Measurements from ENCODE around the gene GPD1L. TPM values are rescaled to one million over a fixed set of nuclear protein-coding genes. Genes with fewer than 3 reads are reported as not detected.

GPD1L gene
- total and polyA plus RNA-seq, 7 experiments from 2014 or later: 10.6 to 23.8 (median 21.0) TPM

GRCh38 chr3:32086464-32086863, 20.0 kb upstream of the GPD1L start:
- ATAC-seq (no peak), DNase-seq (no peak)
- ChIA-PET POLR2A (no interaction called here), CTCF (no interaction called here)
- peaks cover 0 to 12% (median 9%) of the 10 kb centered on the region in 5 donors for H3K36me3 Mint-ChIP-seq
- H3K27ac Mint-ChIP-seq: no peak overlapping the region
- H3K4me1 ChIP-seq (ENCODE audit: control insufficient read depth in 2 of 2, insufficient read depth in 2 of 2, low read length in 2 of 2): peaks cover 0 to 6% of the 10 kb centered on the region in 2 donors
- peaks cover 0 to 29% (median 7%) of the 10 kb centered on the region in 11 donors for H3K9me3 Mint-ChIP-seq
- no peaks in the 10 kb centered on the region for H3K9me3 ChIP-seq (ENCODE audit: control insufficient read depth in 2 of 3, low read length in 3 of 3)
- H3K4me3 Mint-ChIP-seq: no peak overlapping the region
- H3K27ac ChIP-seq (ENCODE audit: low read depth, low read length): no peak overlapping the region
- no peak overlapping the region for H3K4me3 ChIP-seq (ENCODE audit: low read length)
- intact Hi-C loops (cut with micrococcal nuclease): no loop called here
- no peaks in the 10 kb centered on the region for H3K36me3 ChIP-seq (ENCODE audit: control insufficient read depth in 2 of 3, insufficient read depth in 3 of 3, low read length in 3 of 3)
- no peaks in the 10 kb centered on the region for H3K27me3 ChIP-seq (ENCODE audit: control insufficient read depth in 2 of 2, insufficient read depth in 2 of 2, low read length in 2 of 2)
- H3K27me3 Mint-ChIP-seq: peaks cover 0 to 56% (median 5%) of the 10 kb centered on the region in 5 donors
- H3K4me1 Mint-ChIP-seq: peaks cover 0 to 9% (median 9%) of the 10 kb centered on the region in 7 donors

- Histone ChIP-seq H3K4me1 (ENCODE audit: control insufficient read depth in 2 of 2, insufficient read depth in 2 of 2, low read length in 2 of 2) (peaks cover 0 to 9% of the 10 kb centered on the region in 2 donors), H3K4me3 (ENCODE audit: low read length) (no peak overlapping the region), H3K9me3 (ENCODE audit: control insufficient read depth in 2 of 3, low read length in 3 of 3) (no peaks in the 10 kb centered on the region), H3K27ac (ENCODE audit: low read depth, low read length) (no peak overlapping the region), H3K36me3 (ENCODE audit: control insufficient read depth in 2 of 3, insufficient read depth in 3 of 3, low read length in 3 of 3) (no peaks in the 10 kb centered on the region), H3K27me3 (ENCODE audit: control insufficient read depth in 2 of 2, insufficient read depth in 2 of 2, low read length in 2 of 2) (no peaks in the 10 kb centered on the region)
- H3K27ac Mint-ChIP-seq: no peak overlapping the region
- H3K4me1 Mint-ChIP-seq: peaks cover 0 to 21% (median 17%) of the 10 kb centered on the region in 7 donors
- POLR2A ChIA-PET: no interaction called here
- peaks cover 7 to 55% (median 10%) of the 10 kb centered on the region in 5 donors for H3K27me3 Mint-ChIP-seq
- H3K4me3 Mint-ChIP-seq: no peak overlapping the region
- peaks cover 0 to 12% (median 8%) of the 10 kb centered on the region in 5 donors for H3K36me3 Mint-ChIP-seq
- DNase-seq: no peak
- no peak for ATAC-seq
- intact Hi-C loops (cut with micrococcal nuclease): no loop called here
- peaks cover 0 to 25% (median 10%) of the 10 kb centered on the region in 11 donors for H3K9me3 Mint-ChIP-seq
- CTCF ChIA-PET: no interaction called here
These were observed 16.9 kb upstream of the GPD1L start for GRCh38 chr3:32089476-32089875.

DNA sequence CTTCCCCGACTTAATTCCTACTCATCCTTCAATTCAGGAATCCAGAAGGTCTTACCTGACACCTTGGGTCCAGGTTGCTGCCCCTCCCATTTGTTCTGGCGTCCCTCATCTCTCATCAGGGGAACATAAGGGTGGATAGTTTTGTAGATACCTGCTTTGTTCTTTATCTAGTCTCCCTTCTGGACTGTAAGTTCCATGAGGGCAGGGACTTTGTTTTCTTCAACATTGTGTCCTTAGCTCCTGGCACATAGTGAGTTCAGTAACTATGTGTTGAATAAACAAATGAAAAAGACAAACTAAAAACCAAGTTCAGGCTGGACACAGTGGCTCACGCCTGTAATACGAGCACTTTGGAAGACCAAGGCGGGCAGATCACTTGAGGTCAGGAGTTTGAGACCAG, 13.2 kb upstream of the GPD1L start:
- POLR2A ChIA-PET: no interaction called here
- no peak overlapping the region for H3K4me3 ChIP-seq (ENCODE audit: low read length)
- CTCF ChIA-PET: no interaction called here

GRCh38 chr3:32095431-32095830, 11.0 kb upstream of the GPD1L start:
- Histone ChIP-seq H3K27me3 (ENCODE audit: control insufficient read depth in 2 of 2, insufficient read depth in 2 of 2, low read length in 2 of 2) (no peaks in the 10 kb centered on the region), H3K36me3 (ENCODE audit: control insufficient read depth in 2 of 3, insufficient read depth in 3 of 3, low read length in 3 of 3) (no peaks in the 10 kb centered on the region), H3K9me3 (ENCODE audit: control insufficient read depth in 2 of 3, low read length in 3 of 3) (peaks cover 0 to 2% (median 0%) of the 10 kb centered on the region in 3 experiments), H3K27ac (ENCODE audit: low read depth, low read length) (no peak overlapping the region), H3K4me1 (ENCODE audit: control insufficient read depth in 2 of 2, insufficient read depth in 2 of 2, low read length in 2 of 2) (peaks cover 0 to 9% of the 10 kb centered on the region in 2 donors), H3K4me3 (ENCODE audit: low read length) (no peak overlapping the region)
- peaks cover 7 to 48% (median 10%) of the 10 kb centered on the region in 5 donors for H3K27me3 Mint-ChIP-seq
- peaks cover 0 to 13% (median 7%) of the 10 kb centered on the region in 5 donors for H3K36me3 Mint-ChIP-seq
- peaks cover 5 to 25% (median 18%) of the 10 kb centered on the region in 7 donors for H3K4me1 Mint-ChIP-seq
- ATAC-seq: no peak
- intact Hi-C loops (cut with micrococcal nuclease): no loop called here
- no peak overlapping the region for H3K4me3 Mint-ChIP-seq
- H3K27ac Mint-ChIP-seq: no peak overlapping the region
- CTCF ChIA-PET: no interaction called here
- POLR2A ChIA-PET: no interaction called here
- DNase-seq: no peak
- H3K9me3 Mint-ChIP-seq: peaks cover 0 to 13% (median 0%) of the 10 kb centered on the region in 11 donors

More for the DNA sequence above, 13.2 kb upstream of the GPD1L start:
- H3K4me1 ChIP-seq (ENCODE audit: control insufficient read depth in 2 of 2, insufficient read depth in 2 of 2, low read length in 2 of 2): peaks cover 0 to 9% of the 10 kb centered on the region in 2 donors
- no peaks in the 10 kb centered on the region for H3K9me3 ChIP-seq (ENCODE audit: control insufficient read depth in 2 of 3, low read length in 3 of 3)
- Mint-ChIP-seq H3K36me3 (peaks cover 4 to 12% (median 4%) of the 10 kb centered on the region in 5 donors), H3K9me3 (peaks cover 0 to 19% (median 4%) of the 10 kb centered on the region in 11 donors), H3K27me3 (peaks cover 7 to 59% (median 10%) of the 10 kb centered on the region in 5 donors), H3K27ac (no peak overlapping the region), H3K4me1 (peaks cover 0 to 21% (median 18%) of the 10 kb centered on the region in 7 donors), H3K4me3 (no peak overlapping the region)
- H3K27ac ChIP-seq (ENCODE audit: low read depth, low read length): no peak overlapping the region
- ATAC-seq (no peak), DNase-seq (no peak)
- no peaks in the 10 kb centered on the region for H3K36me3 ChIP-seq (ENCODE audit: control insufficient read depth in 2 of 3, insufficient read depth in 3 of 3, low read length in 3 of 3)
- no peaks in the 10 kb centered on the region for H3K27me3 ChIP-seq (ENCODE audit: control insufficient read depth in 2 of 2, insufficient read depth in 2 of 2, low read length in 2 of 2)
- intact Hi-C loops (cut with micrococcal nuclease): no loop called here

DNA sequence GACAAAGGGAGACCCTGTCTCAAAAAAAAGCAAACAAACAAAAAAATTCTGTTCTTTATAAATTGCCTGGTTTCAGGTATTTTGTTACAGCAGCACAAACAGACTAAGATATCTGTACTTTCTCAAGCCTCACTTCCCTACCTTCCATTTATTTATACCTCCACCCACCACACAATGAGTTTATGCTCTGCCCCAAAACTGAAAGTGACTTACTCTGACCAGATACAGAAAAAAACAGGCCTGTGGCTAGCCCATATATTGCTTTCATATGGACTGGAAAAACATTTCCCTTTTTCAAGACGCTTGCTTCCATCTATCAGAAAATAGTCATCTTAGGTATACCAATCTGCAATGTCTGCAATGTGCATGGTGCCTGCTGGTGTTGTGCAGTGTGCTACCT, 8.7 kb upstream of the GPD1L start:
- H3K4me3 ChIP-seq (ENCODE audit: low read length): no peak overlapping the region
- intact Hi-C loops (cut with micrococcal nuclease): no loop called here
- ATAC-seq (no peak), DNase-seq (no peak)
- H3K27ac ChIP-seq (ENCODE audit: low read depth, low read length): no peak overlapping the region
- H3K36me3 ChIP-seq (ENCODE audit: control insufficient read depth in 2 of 3, insufficient read depth in 3 of 3, low read length in 3 of 3): no peaks in the 10 kb centered on the region
- CTCF ChIA-PET: no interaction called here
- H3K27me3 ChIP-seq (ENCODE audit: control insufficient read depth in 2 of 2, insufficient read depth in 2 of 2, low read length in 2 of 2): no peaks in the 10 kb centered on the region
- Mint-ChIP-seq H3K27me3 (peaks cover 0 to 37% (median 6%) of the 10 kb centered on the region in 5 donors), H3K9me3 (peaks cover 0 to 27% (median 9%) of the 10 kb centered on the region in 11 donors), H3K27ac (peak overlapping the region in 1 of 9 donors; percentile 21), H3K4me1 (peaks cover 0 to 8% (median 5%) of the 10 kb centered on the region in 7 donors), H3K4me3 (no peak overlapping the region), H3K36me3 (peaks cover 0 to 22% (median 7%) of the 10 kb centered on the region in 5 donors)
- H3K4me1 ChIP-seq (ENCODE audit: control insufficient read depth in 2 of 2, insufficient read depth in 2 of 2, low read length in 2 of 2): no peaks in the 10 kb centered on the region
- POLR2A ChIA-PET: no interaction called here
- H3K9me3 ChIP-seq (ENCODE audit: control insufficient read depth in 2 of 3, low read length in 3 of 3): peaks cover 0 to 11% (median 0%) of the 10 kb centered on the region in 3 experiments

DNA sequence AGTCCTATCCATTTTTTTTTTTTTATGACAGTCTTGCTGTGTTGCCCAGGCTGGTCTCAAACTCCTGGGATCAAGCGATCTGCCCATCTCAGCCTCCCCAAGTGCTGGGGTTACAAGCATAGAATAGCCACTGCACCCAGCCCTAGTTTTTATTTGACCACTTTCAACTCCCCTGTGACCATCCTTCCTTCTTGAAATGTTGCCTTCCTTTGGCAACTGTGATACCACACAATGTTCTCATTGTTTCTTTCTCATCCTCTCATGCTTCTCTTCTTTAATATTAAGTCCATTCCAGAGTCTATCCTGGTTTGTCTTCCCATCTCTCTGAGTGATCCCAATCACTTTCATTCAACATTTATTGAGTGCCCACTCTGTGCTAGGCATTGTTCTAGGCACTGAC, 7.9 kb upstream of the GPD1L start:
- Mint-ChIP-seq H3K4me1 (peaks cover 0 to 8% (median 4%) of the 10 kb centered on the region in 7 donors), H3K9me3 (peaks cover 0 to 24% (median 8%) of the 10 kb centered on the region in 11 donors), H3K27ac (no peak overlapping the region), H3K27me3 (peaks cover 0 to 30% (median 0%) of the 10 kb centered on the region in 5 donors), H3K36me3 (peaks cover 0 to 22% (median 7%) of the 10 kb centered on the region in 5 donors), H3K4me3 (no peak overlapping the region)
- Histone ChIP-seq H3K27ac (ENCODE audit: low read depth, low read length) (no peak overlapping the region), H3K9me3 (ENCODE audit: control insufficient read depth in 2 of 3, low read length in 3 of 3) (peaks cover 0 to 11% (median 0%) of the 10 kb centered on the region in 3 experiments), H3K4me3 (ENCODE audit: low read length) (no peak overlapping the region), H3K4me1 (ENCODE audit: control insufficient read depth in 2 of 2, insufficient read depth in 2 of 2, low read length in 2 of 2) (no peaks in the 10 kb centered on the region), H3K27me3 (ENCODE audit: control insufficient read depth in 2 of 2, insufficient read depth in 2 of 2, low read length in 2 of 2) (no peaks in the 10 kb centered on the region), H3K36me3 (ENCODE audit: control insufficient read depth in 2 of 3, insufficient read depth in 3 of 3, low read length in 3 of 3) (no peaks in the 10 kb centered on the region)
- CTCF ChIA-PET: no interaction called here
- intact Hi-C loops (cut with micrococcal nuclease): no loop called here
- ATAC-seq (no peak), DNase-seq (no peak)
- POLR2A ChIA-PET: no interaction called here

DNA sequence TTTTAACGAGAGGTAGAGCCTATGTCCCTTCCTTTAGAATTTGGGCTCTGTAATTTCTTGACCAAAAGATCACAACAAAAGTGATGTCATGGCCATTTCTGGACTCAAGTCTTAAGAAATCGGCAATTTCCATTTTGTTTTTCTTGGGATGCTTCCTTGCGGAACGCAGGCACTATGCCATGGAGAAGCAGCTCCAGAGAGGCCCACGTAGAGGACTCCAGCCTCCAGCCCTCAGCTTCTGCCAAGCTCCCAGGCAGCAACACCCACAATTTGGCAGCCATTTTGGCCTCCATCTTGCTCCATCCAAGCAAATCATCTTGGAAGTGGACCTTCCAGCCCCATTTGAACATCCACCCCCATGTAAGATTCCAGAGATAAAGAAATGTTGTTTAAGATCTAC, 6.0 kb upstream of the GPD1L start:
- no peak for ATAC-seq
- Histone ChIP-seq H3K27ac (ENCODE audit: low read depth, low read length) (no peak overlapping the region), H3K9me3 (ENCODE audit: control insufficient read depth in 2 of 3, low read length in 3 of 3) (peaks cover 0 to 11% (median 0%) of the 10 kb centered on the region in 3 experiments), H3K36me3 (ENCODE audit: control insufficient read depth in 2 of 3, insufficient read depth in 3 of 3, low read length in 3 of 3) (no peaks in the 10 kb centered on the region), H3K27me3 (ENCODE audit: control insufficient read depth in 2 of 2, insufficient read depth in 2 of 2, low read length in 2 of 2) (no peaks in the 10 kb centered on the region), H3K4me3 (ENCODE audit: low read length) (no peak overlapping the region), H3K4me1 (ENCODE audit: control insufficient read depth in 2 of 2, insufficient read depth in 2 of 2, low read length in 2 of 2) (no peaks in the 10 kb centered on the region)
- Mint-ChIP-seq H3K36me3 (peaks cover 0 to 27% (median 7%) of the 10 kb centered on the region in 5 donors), H3K4me3 (no peak overlapping the region), H3K27me3 (peaks cover 0 to 16% (median 0%) of the 10 kb centered on the region in 5 donors), H3K9me3 (peaks cover 0 to 27% (median 10%) of the 10 kb centered on the region in 11 donors), H3K4me1 (peaks cover 0 to 8% (median 4%) of the 10 kb centered on the region in 7 donors), H3K27ac (no peak overlapping the region)
- intact Hi-C loops (cut with micrococcal nuclease): loop anchor here in 1 of 2 donors (10.0 kb wide), 1 partner anchor 1746 kb away; no protein-coding TSS in a partner anchor
- ChIA-PET POLR2A (interaction anchor here (1.3 kb wide), 1 partner anchor 14 kb away, joined by 3 read pairs; no protein-coding TSS in a partner anchor), CTCF (no interaction called here)
- no peak for DNase-seq
